HEK293 (cell line): Measurements from ENCODE around the gene CAMKMT.

Experiments used
- CTCF ChIA-PET: fragments of 350-600 bp; formaldehyde crosslinking; extraction: SDS; loops from one replicate; lab custom pipeline; 2021; ENCODE audit warnings: antibody characterized with exemption; lab: Yijun Ruan, JAX
- POLR2A ChIA-PET: fragments of 300-600 bp; formaldehyde crosslinking; extraction: SDS; loops from one replicate; lab custom pipeline; 2020; ENCODE audit warnings: antibody characterized with exemption, inconsistent platforms; lab: Yijun Ruan, JAX
- H3K27ac ChIP-seq: fragments of 200-500 bp; sonication (Bioruptor generic); 2 replicates; pipeline ENCODE4 v1.5.1; 2014; ENCODE audit warnings: low read depth, low read length, control low read depth, inconsistent platforms; ENCODE audit errors: extremely low read depth
- H3K36me3 ChIP-seq, 2 experiments: fragments of 200-500 bp in 1 of 2; sonication (Bioruptor generic) in 1 of 2; 1 replicate in 1 of 2; 2 replicates in 1 of 2; pipeline ENCODE4 v1.5.1; 2014 to 2017; ENCODE audit warnings: inconsistent platforms in 2 of 2, low read length in 2 of 2; ENCODE audit not compliant: control insufficient read depth in 2 of 2, insufficient read depth in 1 of 2
- H3K4me1 ChIP-seq: fragments of 200-500 bp; sonication (Bioruptor generic); 2 replicates; pipeline ENCODE4 v1.5.1; 2014; ENCODE audit warnings: mild to moderate bottlenecking, low read length, inconsistent platforms; ENCODE audit not compliant: control insufficient read depth, insufficient read depth
- H3K4me3 ChIP-seq: 2 replicates; pipeline ENCODE4 v1.5.1; 2011; ENCODE audit warnings: low read depth, mild to moderate bottlenecking, control low read depth, low read length, moderate library complexity
- H3K9me3 ChIP-seq: fragments of 200-500 bp; sonication (Bioruptor generic); 2 replicates; pipeline ENCODE4 v1.5.1; 2014; ENCODE audit warnings: low read depth, low read length, inconsistent platforms; ENCODE audit not compliant: control insufficient read depth, insufficient read depth
- CTCF ChIP-seq: fragments of 450-650 bp; formaldehyde crosslinking; IDR thresholded peaks from 2 replicates; pipeline ENCODE4 v1.5.1; 2016; ENCODE audit warnings: missing biosample characterization, missing genetic modification characterization
- KLF10 ChIP-seq: fragments of 450-650 bp; IDR thresholded peaks from 2 replicates; pipeline ENCODE4 v1.5.1; 2018; ENCODE audit warnings: missing biosample characterization, mild to moderate bottlenecking, missing genetic modification characterization
- KLF9 ChIP-seq: fragments of 450-650 bp; formaldehyde crosslinking; IDR thresholded peaks from 2 replicates; pipeline ENCODE4 v1.5.1; 2016; ENCODE audit warnings: missing biosample characterization, missing genetic modification characterization, low read depth
- MYNN ChIP-seq: fragments of 450-650 bp; formaldehyde crosslinking; IDR thresholded peaks from 2 replicates; pipeline ENCODE4 v1.5.1; 2016; ENCODE audit warnings: missing biosample characterization, missing genetic modification characterization, borderline replicate concordance
- ZBTB1 ChIP-seq: fragments of 450-650 bp; formaldehyde crosslinking; IDR thresholded peaks from 2 replicates; pipeline ENCODE4 v1.5.1; 2016; ENCODE audit warnings: missing biosample characterization, missing genetic modification characterization
- ZIC2 ChIP-seq: fragments of 450-650 bp; formaldehyde crosslinking; IDR thresholded peaks from 2 replicates; pipeline ENCODE4 v1.5.1; 2016; ENCODE audit warnings: missing biosample characterization, missing genetic modification characterization
- ZNF132 ChIP-seq: fragments of 450-650 bp; formaldehyde crosslinking; IDR thresholded peaks from 2 replicates; pipeline ENCODE4 v1.5.1; 2017; ENCODE audit warnings: missing biosample characterization, missing genetic modification characterization, borderline replicate concordance
- ZNF138 ChIP-seq: fragments of 450-650 bp; formaldehyde crosslinking; IDR thresholded peaks from 2 replicates; pipeline ENCODE4 v1.5.1; 2016; ENCODE audit warnings: missing biosample characterization, missing genetic modification characterization, borderline replicate concordance
- ZNF174 ChIP-seq: fragments of 450-650 bp; formaldehyde crosslinking; IDR thresholded peaks from 2 replicates; pipeline ENCODE4 v1.5.0; 2017; ENCODE audit warnings: missing biosample characterization, mild to moderate bottlenecking, missing genetic modification characterization
- ZNF211 ChIP-seq: fragments of 450-650 bp; formaldehyde crosslinking; IDR thresholded peaks from 2 replicates; pipeline ENCODE4 v1.5.1; 2016; ENCODE audit warnings: low read depth, missing biosample characterization, missing genetic modification characterization
- ZNF391 ChIP-seq: fragments of 450-650 bp; formaldehyde crosslinking; IDR thresholded peaks from 2 replicates; pipeline ENCODE4 v1.5.1; 2016; ENCODE audit warnings: low read depth, missing biosample characterization, missing genetic modification characterization, borderline replicate concordance
- ZNF394 ChIP-seq: fragments of 450-650 bp; formaldehyde crosslinking; IDR thresholded peaks from 2 replicates; pipeline ENCODE4 v1.5.1; 2016; ENCODE audit warnings: missing biosample characterization, missing genetic modification characterization, mild to moderate bottlenecking, moderate library complexity, borderline replicate concordance
- ZNF513 ChIP-seq: fragments of 450-650 bp; IDR thresholded peaks from 2 replicates; pipeline ENCODE4 v1.5.1; 2018; ENCODE audit warnings: missing biosample characterization, missing genetic modification characterization
- ZNF521 ChIP-seq: fragments of 450-650 bp; formaldehyde crosslinking; IDR thresholded peaks from 2 replicates; pipeline ENCODE4 v1.5.1; 2017; ENCODE audit warnings: missing biosample characterization, mild to moderate bottlenecking, missing genetic modification characterization
- ZNF585B ChIP-seq: fragments of 450-650 bp; formaldehyde crosslinking; IDR thresholded peaks from 2 replicates; pipeline ENCODE4 v1.5.1; 2016; ENCODE audit warnings: missing biosample characterization, missing genetic modification characterization
- ZNF600 ChIP-seq: fragments of 450-650 bp; formaldehyde crosslinking; IDR thresholded peaks from 2 replicates; pipeline ENCODE4 v1.5.1; 2016; ENCODE audit warnings: missing biosample characterization, missing genetic modification characterization
- ZNF654 ChIP-seq: fragments of 450-650 bp; formaldehyde crosslinking; IDR thresholded peaks from 2 replicates; pipeline ENCODE4 v1.5.1; 2016; ENCODE audit warnings: low read depth, missing biosample characterization, missing genetic modification characterization
- ZNF843 ChIP-seq: fragments of 450-650 bp; formaldehyde crosslinking; IDR thresholded peaks from 2 replicates; pipeline ENCODE4 v1.5.1; 2016; ENCODE audit warnings: missing biosample characterization, missing genetic modification characterization
- TF ChIP-seq, protein P1 (sequence below): fragments of 450-650 bp; formaldehyde crosslinking; IDR thresholded peaks from 2 replicates; pipeline ENCODE4 v1.5.1; 2016; ENCODE audit warnings: missing biosample characterization, missing genetic modification characterization
- TF ChIP-seq, protein P2 (sequence below): fragments of 450-650 bp; formaldehyde crosslinking; IDR thresholded peaks from 2 replicates; pipeline ENCODE4 v1.5.1; 2016; ENCODE audit warnings: missing biosample characterization, missing genetic modification characterization, low read depth

CAMKMT gene

DNA sequence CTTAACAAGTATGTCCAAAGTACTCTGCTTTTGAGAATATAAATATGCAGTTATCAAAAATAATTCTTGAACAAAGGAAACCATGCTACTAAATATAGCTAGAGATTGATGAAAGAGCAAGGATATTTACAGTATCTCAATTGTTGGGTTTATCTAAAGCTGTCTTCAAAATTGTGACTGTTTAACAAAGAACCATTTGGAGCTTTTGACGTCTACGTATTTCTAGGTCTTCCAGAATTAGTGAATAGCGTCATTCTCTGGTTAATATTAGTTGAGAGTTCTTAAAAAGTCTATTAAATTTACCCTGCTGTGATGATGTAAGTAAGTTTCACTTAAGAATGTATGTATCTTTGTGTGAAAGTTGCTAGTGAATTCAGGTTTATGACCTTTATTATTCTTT lies 356.7 kb downstream of the CAMKMT start (continued):
- no peak for TF ChIP-seq ZNF513 (tag by site-specific recombination)
- TF ChIP-seq ZNF654 (tag by site-specific recombination), result no peak
- TF ChIP-seq MYNN, result no peak
- no peak for TF ChIP-seq ZNF391 (tag by site-specific recombination)
- TF ChIP-seq, protein P1, sequence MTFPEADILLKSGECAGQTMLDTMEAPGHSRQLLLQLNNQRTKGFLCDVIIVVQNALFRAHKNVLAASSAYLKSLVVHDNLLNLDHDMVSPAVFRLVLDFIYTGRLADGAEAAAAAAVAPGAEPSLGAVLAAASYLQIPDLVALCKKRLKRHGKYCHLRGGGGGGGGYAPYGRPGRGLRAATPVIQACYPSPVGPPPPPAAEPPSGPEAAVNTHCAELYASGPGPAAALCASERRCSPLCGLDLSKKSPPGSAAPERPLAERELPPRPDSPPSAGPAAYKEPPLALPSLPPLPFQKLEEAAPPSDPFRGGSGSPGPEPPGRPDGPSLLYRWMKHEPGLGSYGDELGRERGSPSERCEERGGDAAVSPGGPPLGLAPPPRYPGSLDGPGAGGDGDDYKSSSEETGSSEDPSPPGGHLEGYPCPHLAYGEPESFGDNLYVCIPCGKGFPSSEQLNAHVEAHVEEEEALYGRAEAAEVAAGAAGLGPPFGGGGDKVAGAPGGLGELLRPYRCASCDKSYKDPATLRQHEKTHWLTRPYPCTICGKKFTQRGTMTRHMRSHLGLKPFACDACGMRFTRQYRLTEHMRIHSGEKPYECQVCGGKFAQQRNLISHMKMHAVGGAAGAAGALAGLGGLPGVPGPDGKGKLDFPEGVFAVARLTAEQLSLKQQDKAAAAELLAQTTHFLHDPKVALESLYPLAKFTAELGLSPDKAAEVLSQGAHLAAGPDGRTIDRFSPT (tag by site-specific recombination), result no peak
- no peak for TF ChIP-seq ZNF138 (tag by site-specific recombination)
- no peak for TF ChIP-seq ZIC2 (tag by site-specific recombination)
- no peak for TF ChIP-seq ZNF600 (tag by site-specific recombination)
- TF ChIP-seq KLF10, result no peak
- TF ChIP-seq ZNF585B (tag by site-specific recombination), result no peak
- no peak for TF ChIP-seq ZNF521
- TF ChIP-seq KLF9 (tag by site-specific recombination), result no peak

GRCh38 chr2:44719562-44719961 lies 357.8 kb downstream of the CAMKMT start:
- Histone ChIP-seq H3K4me1 (no peaks in the 10 kb centered on the region), H3K36me3 (no peaks in the 10 kb centered on the region), H3K9me3 (no peaks in the 10 kb centered on the region), H3K4me3 (no peak overlapping the region), H3K27ac (no peak overlapping the region)
- TF ChIP-seq ZNF132, result no peak
- no peak for TF ChIP-seq ZNF211 (tag by site-specific recombination)
- TF ChIP-seq ZNF394 (tag by site-specific recombination), result no peak
- no peak for TF ChIP-seq CTCF
- TF ChIP-seq ZNF843 (tag by site-specific recombination), result no peak
- no peak for TF ChIP-seq ZNF174
- TF ChIP-seq, protein P2, sequence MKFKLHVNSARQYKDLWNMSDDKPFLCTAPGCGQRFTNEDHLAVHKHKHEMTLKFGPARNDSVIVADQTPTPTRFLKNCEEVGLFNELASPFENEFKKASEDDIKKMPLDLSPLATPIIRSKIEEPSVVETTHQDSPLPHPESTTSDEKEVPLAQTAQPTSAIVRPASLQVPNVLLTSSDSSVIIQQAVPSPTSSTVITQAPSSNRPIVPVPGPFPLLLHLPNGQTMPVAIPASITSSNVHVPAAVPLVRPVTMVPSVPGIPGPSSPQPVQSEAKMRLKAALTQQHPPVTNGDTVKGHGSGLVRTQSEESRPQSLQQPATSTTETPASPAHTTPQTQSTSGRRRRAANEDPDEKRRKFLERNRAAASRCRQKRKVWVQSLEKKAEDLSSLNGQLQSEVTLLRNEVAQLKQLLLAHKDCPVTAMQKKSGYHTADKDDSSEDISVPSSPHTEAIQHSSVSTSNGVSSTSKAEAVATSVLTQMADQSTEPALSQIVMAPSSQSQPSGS, result no peak
- no peak for TF ChIP-seq ZBTB1 (tag by site-specific recombination)
- ChIA-PET CTCF (interaction anchor here (0.5 to 1.0 kb wide), 3 partner anchors 11 to 240 kb away, joined by 3 read pairs; no protein-coding TSS in a partner anchor), POLR2A (no interaction called here)
